HG02588 (cell line): Measurements from ENCODE around the gene RNF19B.
"Not testable (repeated sequence)": the region's sequence is repeated elsewhere in the genome, so short reads cannot be mapped to it uniquely, and the experiment has no call there.

ENCODE experiments used
- ATAC-seq: cut with Tn5 transposase; IDR thresholded peaks from one replicate; pipeline ENCODE4 v1.9.1; 2021; ENCODE audit warnings: mild to moderate bottlenecking, moderate library complexity; ENCODE audit not compliant: unreplicated experiment

Gene RNF19B

GRCh38 chr1:32993324-32993636, 28.7 kb upstream of the RNF19B start:
- not testable (repeated sequence) for ATAC-seq

GRCh38 chr1:32992489-32993323, 28.1 kb upstream of the RNF19B start:
- ATAC-seq, result peak; percentile 80

GRCh38 chr1:32991819-32992488, 27.3 kb upstream of the RNF19B start:
- ATAC-seq, result no peak

DNA sequence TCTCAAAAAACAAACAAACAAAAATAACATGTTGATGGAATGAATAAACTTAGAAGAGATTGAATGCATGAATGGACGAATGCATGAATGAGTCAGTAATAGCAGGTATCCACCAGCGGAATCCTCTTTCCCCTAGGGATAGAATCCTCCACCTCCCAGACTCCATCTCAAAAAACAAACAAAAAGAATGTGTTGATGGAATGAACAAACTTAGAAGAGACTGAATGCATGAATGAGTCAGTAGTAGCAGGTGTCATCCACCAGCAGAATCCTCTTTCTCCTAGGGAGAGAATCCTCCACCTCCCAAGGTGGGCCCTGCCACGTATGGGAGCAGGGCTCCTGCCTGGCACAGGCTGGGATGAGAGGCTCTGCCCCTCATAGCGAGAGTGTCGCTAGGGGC, 26.8 kb upstream of the RNF19B start:
- no peak for ATAC-seq

DNA sequence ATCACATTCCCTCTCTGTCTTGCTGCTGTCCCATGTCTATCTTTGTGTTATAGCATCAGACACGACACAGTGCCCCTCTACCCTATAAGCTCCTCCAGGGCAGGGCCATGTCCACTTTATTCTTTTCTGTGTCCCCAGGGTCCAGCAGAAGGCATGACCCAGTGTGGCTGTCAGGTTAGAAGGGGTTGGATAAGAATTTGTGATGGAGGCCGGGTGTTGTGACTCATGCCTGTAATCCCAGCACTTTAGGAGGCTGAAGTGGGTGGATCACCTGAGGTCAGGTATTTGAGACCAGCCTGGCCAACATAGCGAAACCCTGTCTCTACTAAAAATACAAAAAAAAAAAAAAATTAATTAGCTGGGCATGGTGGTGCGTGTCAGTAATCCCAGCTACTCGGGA, 26.3 kb upstream of the RNF19B start:
- ATAC-seq, result no peak

GRCh38 chr1:32989160-32990050, 24.8 kb upstream of the RNF19B start:
- no peak for ATAC-seq

- no peak for ATAC-seq
These were observed 24.1 kb upstream of the RNF19B start for GRCh38 chr1:32988665-32989064.

- no peak for ATAC-seq
These were observed 20.6 kb upstream of the RNF19B start for GRCh38 chr1:32985226-32985625.

DNA sequence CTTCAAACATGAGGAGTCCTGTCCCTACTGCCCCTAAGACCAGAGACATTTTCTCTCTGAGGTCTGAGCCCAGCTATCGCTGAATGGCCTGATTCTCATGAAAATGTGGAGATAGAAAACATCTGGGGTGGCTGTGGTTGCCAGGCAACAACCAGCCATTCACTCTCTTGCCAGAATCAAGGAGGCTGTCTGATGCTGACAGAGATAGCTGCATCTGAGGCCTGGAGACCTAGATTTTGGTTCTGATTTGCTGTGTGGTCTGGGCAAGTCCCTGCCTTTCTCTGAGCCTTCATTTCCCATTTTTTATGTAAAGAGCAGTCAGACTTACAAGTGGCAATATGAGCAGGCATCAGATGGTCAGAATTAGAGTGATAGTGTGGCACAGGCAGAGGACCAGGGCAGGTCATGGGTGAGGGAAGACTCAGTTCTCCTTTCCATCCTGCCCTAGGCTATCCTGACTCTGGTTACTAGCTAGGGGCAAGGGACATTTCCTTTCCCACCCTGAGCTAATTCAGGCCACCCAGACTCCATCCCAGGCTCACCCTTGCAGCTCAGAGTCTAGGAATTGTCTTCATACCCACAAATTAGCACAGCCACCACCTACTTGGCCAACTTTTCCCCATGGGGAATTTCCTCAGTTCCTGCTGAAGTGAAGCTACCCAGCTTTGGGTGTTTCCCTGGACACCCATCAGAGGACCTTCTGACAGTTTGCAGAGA, 20.0 kb upstream of the RNF19B start:
- ATAC-seq, result no peak

GRCh38 chr1:32984090-32984454, 19.5 kb upstream of the RNF19B start:
- no peak for ATAC-seq

GRCh38 chr1:32983020-32983419, 18.4 kb upstream of the RNF19B start:
- no peak for ATAC-seq

GRCh38 chr1:32981003-32981901, 16.6 kb upstream of the RNF19B start:
- ATAC-seq, result peak; percentile 88

GRCh38 chr1:32980080-32980479, 15.5 kb upstream of the RNF19B start:
- ATAC-seq, result no peak

DNA sequence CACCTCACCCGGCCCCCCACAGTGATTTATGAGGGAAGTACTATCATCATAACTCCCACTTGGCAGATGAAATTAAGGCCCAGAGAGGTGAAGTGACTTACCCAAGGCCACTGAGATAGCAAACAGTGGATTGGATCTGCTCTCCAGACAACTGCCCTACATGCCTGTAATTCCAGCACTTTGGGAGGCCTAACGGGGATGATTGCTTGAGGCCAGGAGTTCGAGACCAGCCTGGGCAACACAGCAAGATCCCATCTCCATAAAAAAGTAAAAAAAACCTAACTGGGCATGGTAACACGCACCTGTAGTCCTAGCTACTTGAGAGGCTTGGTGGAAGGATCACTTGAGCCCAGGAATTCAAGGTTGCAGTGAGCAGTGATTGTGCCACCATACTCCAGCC, 14.2 kb upstream of the RNF19B start:
- ATAC-seq, result no peak

DNA sequence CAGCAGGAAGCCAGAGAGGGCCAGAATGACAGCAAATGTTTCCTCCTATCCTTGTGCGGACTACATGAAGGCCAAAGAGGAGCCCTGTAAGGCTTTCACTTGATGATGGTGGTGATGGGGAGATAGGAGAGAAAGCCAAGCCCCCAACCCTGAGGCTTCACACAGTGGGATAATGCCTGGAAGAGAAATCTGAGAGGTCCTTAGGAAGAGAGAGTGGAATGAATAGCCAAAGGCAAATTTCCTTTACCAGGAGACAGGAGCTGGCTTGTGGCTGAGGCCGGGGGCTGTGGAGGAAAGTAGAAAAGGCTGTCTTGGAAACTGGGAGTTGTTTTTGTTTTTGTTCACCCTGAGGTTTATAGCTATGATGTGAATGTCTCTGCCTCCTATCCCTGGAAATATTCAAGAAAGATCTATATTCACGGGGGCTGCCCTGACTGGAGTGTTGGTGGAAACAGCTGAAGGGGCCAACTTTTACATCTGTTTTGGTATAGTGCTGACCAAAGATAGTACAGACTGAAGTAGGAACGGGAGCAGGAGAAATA, 13.0 kb upstream of the RNF19B start:
- no peak for ATAC-seq

- ATAC-seq, result not testable (repeated sequence)
These were observed 10.4 kb upstream of the RNF19B start for GRCh38 chr1:32975055-32975454.

DNA sequence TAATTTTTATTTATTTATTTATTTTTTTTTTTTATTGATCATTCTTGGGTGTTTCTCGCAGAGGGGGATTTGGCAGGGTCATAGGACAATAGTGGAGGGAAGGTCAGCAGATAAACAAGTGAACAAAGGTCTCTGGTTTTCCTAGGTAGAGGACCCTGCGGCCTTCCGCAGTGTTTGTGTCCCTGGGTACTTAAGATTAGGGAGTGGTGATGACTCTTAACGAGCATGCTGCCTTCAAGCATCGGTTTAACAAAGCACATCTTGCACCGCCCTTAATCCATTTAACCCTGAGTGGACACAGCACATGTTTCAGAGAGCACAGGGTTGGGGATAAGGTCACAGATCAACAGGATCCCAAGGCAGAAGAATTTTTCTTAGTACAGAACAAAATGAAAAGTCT, 8.8 kb upstream of the RNF19B start:
- not testable (repeated sequence) for ATAC-seq

DNA sequence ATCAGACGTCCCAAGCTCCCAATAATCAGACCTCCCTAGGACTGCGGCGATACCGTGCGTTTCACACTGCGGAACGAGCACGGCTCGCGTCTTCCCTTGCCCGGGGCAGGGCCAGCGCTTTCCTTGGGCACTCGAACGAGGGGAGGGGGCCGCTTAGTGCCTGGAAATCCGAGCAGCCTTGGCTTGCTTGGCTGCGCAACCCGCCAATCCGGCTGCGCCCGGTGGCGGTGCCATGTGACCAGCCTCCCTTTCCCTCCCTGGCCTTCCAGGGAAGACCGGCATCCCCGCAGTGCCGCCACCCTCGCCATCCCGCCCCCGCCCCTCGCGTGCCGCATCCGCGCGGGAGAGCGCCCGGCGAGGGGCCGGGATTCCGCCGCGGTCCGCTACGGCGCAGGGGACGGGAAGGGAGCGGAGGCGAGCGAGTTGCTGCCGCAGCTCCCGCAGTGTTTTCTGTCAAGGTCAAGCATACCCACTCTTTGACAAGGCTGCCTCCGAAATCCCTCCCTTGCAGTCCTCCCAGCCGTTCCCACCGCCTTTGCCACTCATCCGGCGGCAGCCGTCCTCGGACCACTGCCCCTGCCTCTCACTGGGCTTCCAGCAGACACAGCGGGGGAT, 8.3 kb upstream of the RNF19B start:
- no peak for ATAC-seq

- ATAC-seq, result no peak
These were observed 7.0 kb upstream of the RNF19B start for GRCh38 chr1:32971576-32971975.
